ENCODE results near the gene CCHCR1. TPM values are rescaled to one million over a fixed set of nuclear protein-coding genes. Genes with fewer than 3 reads are reported as not detected.

The CCHCR1 gene
- polyA plus RNA-seq, 1 donor (not counting 4 experiments of a cell fraction or from before 2014, with no cell fraction given) = 7.5 TPM

DNA sequence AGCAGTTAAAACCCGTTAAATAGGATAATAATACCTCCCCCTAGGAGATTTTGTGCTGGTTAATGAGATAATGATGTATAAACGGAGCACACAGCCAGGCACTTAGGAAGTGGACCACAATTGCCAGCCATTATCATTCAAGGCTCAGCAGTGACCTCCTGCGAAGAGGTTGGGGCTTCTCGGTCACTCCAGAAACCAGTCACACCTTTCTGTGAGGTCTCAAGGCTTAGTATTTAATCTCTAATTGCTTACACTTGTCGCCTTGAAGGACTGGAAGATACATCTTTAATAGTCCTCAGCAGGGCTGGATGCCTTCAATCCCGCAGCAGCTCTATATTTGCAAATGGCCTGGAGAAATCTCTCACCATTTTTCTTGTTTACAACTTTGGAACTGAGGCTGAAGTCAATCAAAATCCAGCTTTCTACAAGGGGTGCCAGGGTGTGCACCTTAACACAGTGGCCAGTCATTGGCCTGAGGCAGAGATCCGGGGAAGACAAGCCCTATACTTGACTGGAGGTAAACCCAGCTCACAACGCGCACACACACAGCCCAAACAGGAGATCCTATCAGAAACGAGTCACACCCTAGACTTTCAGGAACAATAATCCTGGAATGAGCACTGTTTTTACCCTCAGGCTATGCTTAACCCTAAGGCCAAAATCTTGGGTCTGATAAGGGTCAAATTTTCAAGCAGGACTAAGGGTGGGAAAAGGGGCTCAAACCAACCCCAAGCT lies 11.7 kb upstream of the CCHCR1 start:
- no peak overlapping the region for H3K4me3 ChIP-seq (ENCODE audit: control insufficient read depth in 2 of 3, extremely low read depth in 1 of 3, insufficient read depth in 2 of 3, low read depth in 1 of 3, low read length in 3 of 3)
- no peaks in the 10 kb centered on the region for H3K79me2 ChIP-seq (ENCODE audit: control insufficient read depth, insufficient read depth, low read length)
- H3K9ac ChIP-seq (ENCODE audit: control insufficient read depth, extremely low read depth, insufficient read depth, low read length) = no peak overlapping the region
- H3K36me3 ChIP-seq (ENCODE audit: control insufficient read depth in 2 of 2, extremely low read depth in 1 of 2, insufficient read depth in 2 of 2, low read length in 2 of 2) = peaks cover 0 to 3% of the 10 kb centered on the region in 2 experiments
- FAIRE-seq = no peak
- H4K20me1 ChIP-seq (ENCODE audit: control insufficient read depth, extremely low read depth, insufficient read depth, low read length) = no peaks in the 10 kb centered on the region
- dilution Hi-C loops (cut with MboI; ENCODE audit: extremely low pct_ligation_motif_present, low sequenced_read_pairs) = no loop called here
- H3K4me2 ChIP-seq (ENCODE audit: control insufficient read depth, extremely low read depth, insufficient read depth, low read depth, low read length) = no peak overlapping the region
- H3K27ac ChIP-seq (ENCODE audit: control insufficient read depth, insufficient read depth, low read length) = no peak overlapping the region
- H3K27me3 ChIP-seq (ENCODE audit: control insufficient read depth, extremely low read depth, insufficient read depth, low read length) = no peaks in the 10 kb centered on the region
- TF ChIP-seq CTCF (optimal IDR thresholded peaks at IDR 0.05 in 1 of 3, IDR thresholded peaks at IDR 0.05 in 1 of 3, conservative IDR thresholded peaks at IDR 0.05 in 1 of 3; ENCODE audit: extremely low read depth in 1 of 3, insufficient read depth in 2 of 3, low read length in 3 of 3) = no peak
- no peak for TF ChIP-seq EZH2 (IDR thresholded peaks at IDR 0.05; ENCODE audit: low read length)
- H2AFZ ChIP-seq (ENCODE audit: control insufficient read depth, low read length) = no peak overlapping the region
- H3K9me1 ChIP-seq (ENCODE audit: control insufficient read depth, extremely low read depth, insufficient read depth, low read length) = no peaks in the 10 kb centered on the region
- H3K9me3 ChIP-seq (ENCODE audit: control insufficient read depth, low read depth, low read length) = no peaks in the 10 kb centered on the region
- H3K4me1 ChIP-seq (ENCODE audit: control insufficient read depth, extremely low read depth, insufficient read depth, low read length) = peaks cover 8% of the 10 kb centered on the region
- no peak for DNase-seq (ENCODE audit: low read depth, low spot score)

DNA sequence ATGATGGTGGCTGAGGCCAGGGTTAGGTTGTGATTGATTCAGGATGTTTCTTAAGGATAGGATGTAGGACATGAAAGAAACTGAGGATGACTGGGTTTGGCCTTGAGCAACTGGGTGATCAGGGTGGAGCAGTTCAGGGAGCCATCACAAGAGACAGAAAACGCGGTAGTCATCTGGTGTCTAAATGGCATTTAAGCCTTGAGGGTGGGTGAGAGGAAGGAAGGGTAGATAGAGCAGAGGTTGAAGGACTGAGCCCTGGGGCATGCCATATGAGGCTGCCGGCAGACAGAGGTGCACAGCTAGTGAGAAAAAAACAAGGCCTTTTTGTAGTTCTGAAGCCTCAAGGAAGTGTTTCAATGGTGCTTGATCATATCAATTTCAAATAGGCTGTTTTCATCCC lies 11.0 kb upstream of the CCHCR1 start:
- dilution Hi-C loops (cut with MboI; ENCODE audit: extremely low pct_ligation_motif_present, low sequenced_read_pairs) = no loop called here
- no peak for FAIRE-seq

More for the DNA sequence above, 11.0 kb upstream of the CCHCR1 start:
- H2AFZ ChIP-seq (ENCODE audit: control insufficient read depth, low read length) = no peak overlapping the region
- no peak overlapping the region for H3K4me3 ChIP-seq (ENCODE audit: control insufficient read depth in 2 of 3, extremely low read depth in 1 of 3, insufficient read depth in 2 of 3, low read depth in 1 of 3, low read length in 3 of 3)
- H3K36me3 ChIP-seq (ENCODE audit: control insufficient read depth in 2 of 2, extremely low read depth in 1 of 2, insufficient read depth in 2 of 2, low read length in 2 of 2) = peaks cover 0 to 3% of the 10 kb centered on the region in 2 experiments
- TF ChIP-seq EZH2 (IDR thresholded peaks at IDR 0.05; ENCODE audit: low read length) (no peak), CTCF (optimal IDR thresholded peaks at IDR 0.05 in 1 of 3, IDR thresholded peaks at IDR 0.05 in 1 of 3, conservative IDR thresholded peaks at IDR 0.05 in 1 of 3; ENCODE audit: extremely low read depth in 1 of 3, insufficient read depth in 2 of 3, low read length in 3 of 3) (no peak)
- peaks cover 10% of the 10 kb centered on the region for H3K4me1 ChIP-seq (ENCODE audit: control insufficient read depth, extremely low read depth, insufficient read depth, low read length)
- H3K27me3 ChIP-seq (ENCODE audit: control insufficient read depth, extremely low read depth, insufficient read depth, low read length) = no peaks in the 10 kb centered on the region
- no peak overlapping the region for H3K9ac ChIP-seq (ENCODE audit: control insufficient read depth, extremely low read depth, insufficient read depth, low read length)
- H3K9me1 ChIP-seq (ENCODE audit: control insufficient read depth, extremely low read depth, insufficient read depth, low read length) = no peaks in the 10 kb centered on the region
- no peak overlapping the region for H3K27ac ChIP-seq (ENCODE audit: control insufficient read depth, insufficient read depth, low read length)
- H3K9me3 ChIP-seq (ENCODE audit: control insufficient read depth, low read depth, low read length) = no peaks in the 10 kb centered on the region
- H3K4me2 ChIP-seq (ENCODE audit: control insufficient read depth, extremely low read depth, insufficient read depth, low read depth, low read length) = no peak overlapping the region
- DNase-seq (ENCODE audit: low read depth, low spot score) = no peak
- no peaks in the 10 kb centered on the region for H4K20me1 ChIP-seq (ENCODE audit: control insufficient read depth, extremely low read depth, insufficient read depth, low read length)
- no peaks in the 10 kb centered on the region for H3K79me2 ChIP-seq (ENCODE audit: control insufficient read depth, insufficient read depth, low read length)

Measured in keratinocyte (primary cell).